ENCODE data around the gene VSX1.

DNA sequence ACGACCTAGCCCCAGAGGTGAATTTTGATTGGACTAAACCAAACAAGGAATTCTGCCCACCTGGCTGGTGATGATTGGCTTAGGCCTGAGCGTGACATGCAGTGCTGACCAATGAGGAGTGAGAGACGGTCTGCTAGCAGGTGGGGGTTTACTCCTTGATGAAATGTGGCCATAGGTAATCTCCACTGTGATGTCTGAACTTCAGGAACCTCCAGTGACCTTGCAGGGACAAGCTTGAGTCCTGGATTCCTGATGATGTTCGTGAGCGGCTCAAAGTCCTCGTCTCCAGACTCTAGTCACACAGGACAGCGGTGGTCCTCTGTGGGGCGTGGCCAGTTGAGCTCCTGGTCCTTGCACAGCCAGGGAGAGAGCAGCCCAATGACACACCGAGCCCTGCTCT, 8.4 kb downstream of the VSX1 start:
- no peak for TF ChIP-seq CTCF (conservative IDR thresholded peaks at IDR 0.05 in 1 of 2, IDR thresholded peaks at IDR 0.05 in 1 of 2; ENCODE audit: low read depth in 1 of 2, low read length in 2 of 2)
- TF ChIP-seq EZH2 (IDR thresholded peaks at IDR 0.05; ENCODE audit: low read length, missing control alignments) = no peak
